GM19372 (cell line): ENCODE data around the gene BRD8.
"Not testable (repeated sequence)": the region's sequence is repeated elsewhere in the genome, so short reads cannot be mapped to it uniquely, and the experiment has no call there.

Source experiments
- ATAC-seq: cut with Tn5 transposase; IDR thresholded peaks from one replicate; pipeline ENCODE4 v1.9.1; 2021; ENCODE audit warnings: mild to moderate bottlenecking, low read depth, moderate library complexity; ENCODE audit not compliant: unreplicated experiment

Gene BRD8

GRCh38 chr5:138169124-138169523, 9.3 kb downstream of the BRD8 start:
- ATAC-seq, result no peak

- no peak for ATAC-seq
These were observed 14.7 kb downstream of the BRD8 start for GRCh38 chr5:138163721-138164120.

- ATAC-seq, result no peak
These were observed 17.7 kb downstream of the BRD8 start for GRCh38 chr5:138160706-138161105.

- no peak for ATAC-seq
These were observed 18.8 kb downstream of the BRD8 start for GRCh38 chr5:138159666-138160065.

GRCh38 chr5:138157626-138158025, 20.8 kb downstream of the BRD8 start:
- no peak for ATAC-seq

- not testable (repeated sequence) for ATAC-seq
These were observed 22.5 kb downstream of the BRD8 start for GRCh38 chr5:138155977-138156376.

- ATAC-seq, result no peak
These were observed 28.9 kb downstream of the BRD8 start for GRCh38 chr5:138149530-138149929.

- ATAC-seq, result no peak
These were observed 29.6 kb downstream of the BRD8 start for GRCh38 chr5:138148811-138149210.

- ATAC-seq, result not testable (repeated sequence)
These were observed 34.9 kb downstream of the BRD8 start for GRCh38 chr5:138143578-138143977.

GRCh38 chr5:138141734-138142133, 36.7 kb downstream of the BRD8 start:
- ATAC-seq, result no peak

- no peak for ATAC-seq
These were observed 38.2 kb downstream of the BRD8 start for GRCh38 chr5:138140268-138140667.

- ATAC-seq, result no peak
These were observed 38.7 kb downstream of the BRD8 start for GRCh38 chr5:138139781-138140090.

- no peak for ATAC-seq
These were observed 39.3 kb downstream of the BRD8 start, which contains the start of gene NME5 for GRCh38 chr5:138138949-138139780. Gene NME5 (minus strand): TSS chr5:138139428. CDS start chr5:138138780, 648 bp downstream.

- ATAC-seq, result no peak
These were observed 45.9 kb downstream of the BRD8 start for GRCh38 chr5:138132543-138132942.

GRCh38 chr5:138129347-138129746, 49.1 kb downstream of the BRD8 start:
- ATAC-seq, result no peak

- no peak for ATAC-seq
These were observed 50.1 kb downstream of the BRD8 start for GRCh38 chr5:138128334-138128733.

GRCh38 chr5:138115254-138115653, 63.2 kb downstream of the BRD8 start:
- ATAC-seq, result no peak

- ATAC-seq, result no peak
These were observed 66.5 kb downstream of the BRD8 start for GRCh38 chr5:138111937-138112336.

GRCh38 chr5:138111181-138111580, 67.2 kb downstream of the BRD8 start:
- no peak for ATAC-seq

- no peak for ATAC-seq
These were observed 68.0 kb downstream of the BRD8 start for GRCh38 chr5:138110266-138110963.

- ATAC-seq, result no peak
These were observed 68.8 kb downstream of the BRD8 start for GRCh38 chr5:138109463-138110265.
